DMS114 treated with DMSO at 0.1 percent for 48 hours (cell line): ENCODE data around the gene SZT2.
"Not testable (repeated sequence)": the region's sequence is repeated elsewhere in the genome, so short reads cannot be mapped to it uniquely, and the experiment has no call there.

ENCODE experiments used
- DNase-seq: peaks from one replicate; lab custom pipeline; 2025; ENCODE audit not compliant: unreplicated experiment; lab: John Stamatoyannopoulos, UW

SZT2 gene

GRCh38 chr1:43481491-43481890 lies 91.8 kb downstream of the SZT2 start:
- DNase-seq, result no peak

- no peak for DNase-seq
Observed at GRCh38 chr1:43482215-43482614, 92.5 kb downstream of the SZT2 start.

- no peak for DNase-seq
Observed at GRCh38 chr1:43484367-43484766, 94.7 kb downstream of the SZT2 start.

GRCh38 chr1:43488165-43488564 lies 98.5 kb downstream of the SZT2 start:
- DNase-seq, result no peak

GRCh38 chr1:43491061-43491460 lies 101.4 kb downstream of the SZT2 start:
- DNase-seq, result no peak

GRCh38 chr1:43492826-43493225 lies 103.1 kb downstream of the SZT2 start:
- DNase-seq, result no peak

- no peak for DNase-seq
Observed at GRCh38 chr1:43493661-43494450, 104.2 kb downstream of the SZT2 start.

GRCh38 chr1:43495204-43495603 lies 105.5 kb downstream of the SZT2 start:
- DNase-seq, result no peak

GRCh38 chr1:43499898-43500297 lies 110.2 kb downstream of the SZT2 start:
- DNase-seq, result no peak

- not testable (repeated sequence) for DNase-seq
Observed at GRCh38 chr1:43501806-43502205, 112.1 kb downstream of the SZT2 start.

GRCh38 chr1:43503534-43503933 lies 113.8 kb downstream of the SZT2 start:
- DNase-seq, result no peak
